IMR-90 (cell line): ENCODE measurements around the gene MRPL17. TPM values are rescaled to one million over a fixed set of nuclear protein-coding genes. Genes with fewer than 3 reads are reported as not detected.

Source experiments
- ATAC-seq: fragments of 200-7000 bp; cut with Tn5 transposase; 2 replicates; pipeline ENCODE4 v1.9.1; 2020; ENCODE audit warnings: low read depth, mild to moderate bottlenecking, moderate library complexity
- BruUV-seq: library from RNA; stranded (reverse); fragments of 400-500 nt; replicated peaks from 2 replicates; lab custom pipeline; 2021; lab: Mats Ljungman, UMichigan
- CTCF ChIA-PET: fragments of 300-600 bp; formaldehyde crosslinking; extraction: SDS; loops from one replicate; lab custom pipeline; 2021; ENCODE audit warnings: antibody characterized with exemption; lab: Yijun Ruan, JAX
- POLR2A ChIA-PET: fragments of 300-600 bp; sonication (Branson Sonifier 250); formaldehyde crosslinking; loops from one replicate; lab custom pipeline; 2022; ENCODE audit warnings: antibody characterized with exemption; ENCODE audit not compliant: unreplicated experiment; lab: Charles Lee
- DNase-seq: peaks from one replicate; pipeline ENCODE4 v3.0.0; 2013
- H2AFZ ChIP-seq: replicated peaks from 2 replicates; pipeline ENCODE3; 2013; ENCODE audit warnings: low read length, mild to moderate bottlenecking; ENCODE audit not compliant: poor library complexity
- H2AK5ac ChIP-seq: 2 replicates; pipeline ENCODE4 v1.6.1; 2013; ENCODE audit warnings: low read depth, low read length, inconsistent platforms
- H2AK9ac ChIP-seq: replicated peaks from 2 replicates; pipeline ENCODE3; 2013; ENCODE audit warnings: mild to moderate bottlenecking, low read depth, low read length, moderate library complexity; ENCODE audit not compliant: poor library complexity
- H2BK120ac ChIP-seq: 2 replicates; pipeline ENCODE4 v1.6.1; 2013; ENCODE audit warnings: low read depth, low read length, inconsistent platforms
- H2BK15ac ChIP-seq: 3 replicates; pipeline ENCODE4 v1.6.1; 2013; ENCODE audit warnings: low read depth, low read length, inconsistent platforms
- H2BK20ac ChIP-seq: 2 replicates; pipeline ENCODE4 v1.6.1; 2013; ENCODE audit warnings: low read depth, mild to moderate bottlenecking, inconsistent platforms, low read length, moderate library complexity
- H2BK5ac ChIP-seq: 2 replicates; pipeline ENCODE4 v1.6.1; 2013; ENCODE audit warnings: mild to moderate bottlenecking, low read depth, low read length, inconsistent platforms; ENCODE audit not compliant: poor library complexity, severe bottlenecking
- H3K14ac ChIP-seq: replicated peaks from 2 replicates; pipeline ENCODE4 v1.6.1; 2013; ENCODE audit warnings: low read depth, low read length, inconsistent platforms
- H3K18ac ChIP-seq: 2 replicates; pipeline ENCODE4 v1.6.1; 2013; ENCODE audit warnings: low read depth, low read length, control low read depth
- H3K23ac ChIP-seq: 2 replicates; pipeline ENCODE4 v1.6.1; 2013; ENCODE audit warnings: low read depth, low read length, inconsistent platforms
- H3K27ac ChIP-seq: 2 replicates; pipeline ENCODE4 v1.5.1; 2013; ENCODE audit warnings: mild to moderate bottlenecking, control low read depth, low read length; ENCODE audit not compliant: insufficient read depth
- H3K27me3 ChIP-seq: 2 replicates; pipeline ENCODE4 v1.6.1; 2013; ENCODE audit warnings: low read length; ENCODE audit not compliant: control insufficient read depth, insufficient read depth
- H3K36me3 ChIP-seq: 2 replicates; pipeline ENCODE4 v1.6.1; 2013; ENCODE audit warnings: low read length, mixed read lengths; ENCODE audit not compliant: control insufficient read depth, insufficient read depth
- H3K4ac ChIP-seq: 2 replicates; pipeline ENCODE4 v1.6.1; 2013; ENCODE audit warnings: low read depth, low read length, inconsistent platforms
- H3K4me1 ChIP-seq: 2 replicates; pipeline ENCODE4 v1.6.1; 2013; ENCODE audit warnings: low read length, mixed read lengths; ENCODE audit not compliant: control insufficient read depth, insufficient read depth
- H3K4me2 ChIP-seq: 2 replicates; pipeline ENCODE4 v1.6.1; 2013; ENCODE audit warnings: low read depth, mild to moderate bottlenecking, control low read depth, low read length, moderate library complexity
- H3K4me3 ChIP-seq: 2 replicates; pipeline ENCODE4 v1.5.1; 2013; ENCODE audit warnings: low read depth, mild to moderate bottlenecking, control low read depth, low read length, moderate library complexity; ENCODE audit not compliant: insufficient read depth
- H3K56ac ChIP-seq: 2 replicates; pipeline ENCODE4 v1.6.1; 2013; ENCODE audit warnings: low read length, inconsistent platforms; ENCODE audit not compliant: insufficient read depth; ENCODE audit errors: extremely low read depth
- H3K79me1 ChIP-seq, 2 experiments: 2 replicates each; pipeline ENCODE4 v1.6.1; 2013; ENCODE audit warnings: low read length in 2 of 2, inconsistent platforms in 1 of 2, low read depth in 1 of 2
- H3K9ac ChIP-seq: 2 replicates; pipeline ENCODE4 v1.6.1; 2013; ENCODE audit warnings: low read depth, low read length, control low read depth
- H3K9me1 ChIP-seq: 2 replicates; pipeline ENCODE4 v1.6.1; 2013; ENCODE audit warnings: low read length, inconsistent platforms; ENCODE audit not compliant: insufficient read depth
- H3K9me3 ChIP-seq: 2 replicates; pipeline ENCODE4 v1.6.1; 2013; ENCODE audit warnings: low read length; ENCODE audit not compliant: control insufficient read depth, insufficient read depth
- H4K20me1 ChIP-seq: 2 replicates; pipeline ENCODE4 v1.6.1; 2013; ENCODE audit warnings: low read length, inconsistent platforms; ENCODE audit not compliant: insufficient read depth
- H4K5ac ChIP-seq: 2 replicates; pipeline ENCODE4 v1.6.1; 2013; ENCODE audit warnings: mild to moderate bottlenecking, low read depth, low read length, control low read depth
- H4K8ac ChIP-seq, 2 experiments: 2 replicates each; pipeline ENCODE4 v1.6.1; 2013; ENCODE audit warnings: low read depth in 2 of 2, low read length in 2 of 2, control low read depth in 1 of 2, inconsistent platforms in 1 of 2
- H4K91ac ChIP-seq: 2 replicates; pipeline ENCODE4 v1.6.1; 2013; ENCODE audit warnings: low read depth, low read length, inconsistent platforms; ENCODE audit not compliant: insufficient read depth
- BHLHE40 ChIP-seq: fragments of 150-350 bp; IDR thresholded peaks from 2 replicates; pipeline ENCODE4 v1.6.1; 2016; ENCODE audit warnings: mild to moderate bottlenecking, low read depth, low read length
- CEBPB ChIP-seq: IDR thresholded peaks from 2 replicates; pipeline ENCODE4 v1.6.1; 2012; ENCODE audit warnings: low read depth, low read length, improper control_type of control experiment
- CHD1 ChIP-seq: IDR thresholded peaks from 2 replicates; pipeline ENCODE4 v1.6.1; 2012; ENCODE audit warnings: low read depth, low read length, improper control_type of control experiment
- CTCF ChIP-seq: conservative IDR thresholded peaks from 2 replicates; pipeline ENCODE4 v1.5.1; 2012; ENCODE audit warnings: mild to moderate bottlenecking, low read depth, low read length, improper control_type of control experiment
- ELK1 ChIP-seq: fragments of 150-350 bp; IDR thresholded peaks from 2 replicates; pipeline ENCODE4 v1.6.1; 2016; ENCODE audit warnings: low read depth, mild to moderate bottlenecking, low read length, moderate library complexity, borderline replicate concordance
- FOS ChIP-seq: fragments of 150-350 bp; IDR thresholded peaks from 2 replicates; pipeline ENCODE4 v1.6.1; 2016; ENCODE audit warnings: low read depth, low read length
- MAZ ChIP-seq: IDR thresholded peaks from 2 replicates; pipeline ENCODE4 v1.6.1; 2012; ENCODE audit warnings: low read depth, mild to moderate bottlenecking, low read length, improper control_type of control experiment, moderate library complexity, borderline replicate concordance
- MXI1 ChIP-seq: IDR thresholded peaks from 2 replicates; pipeline ENCODE4 v1.6.1; 2012; ENCODE audit warnings: low read depth, mild to moderate bottlenecking, low read length, moderate library complexity, borderline replicate concordance
- NFE2L2 ChIP-seq: fragments of 150-350 bp; IDR thresholded peaks from 2 replicates; pipeline ENCODE4 v1.6.1; 2016; ENCODE audit warnings: low read depth, mild to moderate bottlenecking, low read length
- POLR2A ChIP-seq: IDR thresholded peaks from 2 replicates; pipeline ENCODE4 v1.6.1; 2012; ENCODE audit warnings: mild to moderate bottlenecking, low read depth, low read length
- RAD21 ChIP-seq: IDR thresholded peaks from 2 replicates; pipeline ENCODE4 v1.6.1; 2012; ENCODE audit warnings: low read length, improper control_type of control experiment
- RCOR1 ChIP-seq: IDR thresholded peaks from 2 replicates; pipeline ENCODE4 v1.6.1; 2012; ENCODE audit warnings: mild to moderate bottlenecking, low read length, improper control_type of control experiment; ENCODE audit not compliant: insufficient replicate concordance
- RFX5 ChIP-seq: IDR thresholded peaks from 2 replicates; pipeline ENCODE4 v1.8.0; 2012; ENCODE audit warnings: low read depth, mild to moderate bottlenecking, low read length, moderate library complexity
- SMC3 ChIP-seq: fragments of 150-350 bp; IDR thresholded peaks from 2 replicates; pipeline ENCODE4 v1.6.1; 2016; ENCODE audit warnings: low read depth, mild to moderate bottlenecking, antibody characterized with exemption, low read length, moderate library complexity
- USF2 ChIP-seq: fragments of 150-350 bp; IDR thresholded peaks from 2 replicates; pipeline ENCODE4 v1.6.1; 2017; ENCODE audit warnings: mild to moderate bottlenecking, antibody characterized with exemption, low read length, low read depth
- WGBS, 2 experiments: methylation state at CpG; one replicate each; pipeline versions ENCODE4 v1.1.5 to v1.1.7; 2013; ENCODE audit warnings: missing lambda C conversion rate in 2 of 2; ENCODE audit not compliant: insufficient read length in 1 of 2; ENCODE audit errors: extremely low coverage in 2 of 2; 5-methylcytosine and 5-hydroxymethylcytosine counted together
- dilution Hi-C: fragments of 300-500 bp; cut with HindIII; formaldehyde crosslinking; loops from one replicate; pipeline ENCODE4 v1.14.3; 2018; ENCODE audit warnings: low sequenced_read_pairs; ENCODE audit not compliant: unreplicated experiment
- in situ Hi-C: fragments of 300-500 bp; cut with MboI; formaldehyde crosslinking; loops from 3 replicates; pipeline ENCODE4 v1.14.3; 2019; ENCODE audit warnings: low sequenced_read_pairs, inconsistent platforms, mixed read lengths
- intact Hi-C: fragments of 100-400 bp; cut with micrococcal nuclease; formaldehyde crosslinking; loops from 2 replicates; pipeline ENCODE4 v1.10.0; 2022
- polyA plus RNA-seq, 3 experiments: library from polyadenylated mRNA; depleted of rRNA; stranded (reverse); fragments of >200 nt; gene quantifications; 2 replicates each; pipeline ENCODE4 v1.2.3, GENCODE V29; 2012; ENCODE audit warnings: low replicate concordance in 1 of 3
- total RNA-seq: library from RNA; depleted of rRNA; stranded (reverse); fragments of >200 nt; gene quantifications from 2 replicates; pipeline ENCODE4 v1.2.3, GENCODE V29; 2012

Gene MRPL17
- total and polyA plus RNA-seq, 2 of the 4 experiments (the other 2 are of a cell fraction): 70.3 to 85.2 TPM

DNA sequence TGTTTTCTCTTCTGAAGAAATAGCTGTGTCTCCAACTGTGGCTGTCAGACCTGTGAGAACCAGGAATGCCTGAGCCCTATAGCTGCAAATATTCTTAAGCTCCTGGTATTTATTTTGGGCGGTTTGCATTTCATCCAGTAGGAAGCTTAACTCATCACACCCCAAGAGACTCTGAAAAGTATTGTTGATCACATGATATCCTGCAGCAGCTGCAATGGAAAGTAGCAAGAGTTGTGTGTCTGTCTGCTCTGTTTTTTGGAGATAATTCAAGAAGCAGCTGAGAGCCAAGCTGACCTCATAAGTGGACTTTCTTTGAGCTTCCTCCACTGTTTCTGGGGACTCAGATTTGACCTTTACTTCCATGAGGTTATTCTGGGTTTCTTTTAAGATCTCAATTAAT, 36.4 kb upstream of the MRPL17 start:
- Histone ChIP-seq H2AK9ac (no peak overlapping the region), H3K4ac (no peak overlapping the region), H2AK5ac (no peak overlapping the region), H3K9me1 (no peaks in the 10 kb centered on the region), H2BK15ac (no peak overlapping the region), H3K9me3 (no peaks in the 10 kb centered on the region), H2BK20ac (no peak overlapping the region), H3K4me3 (no peak overlapping the region), H3K36me3 (no peaks in the 10 kb centered on the region), H4K5ac (no peak overlapping the region), H3K23ac (no peak overlapping the region), H3K9ac (no peak overlapping the region), H3K79me1 (no peaks in the 10 kb centered on the region), H2BK5ac (no peak overlapping the region), H3K4me1 (no peaks in the 10 kb centered on the region), H2AFZ (no peak overlapping the region), H3K4me2 (no peak overlapping the region), H2BK120ac (no peak overlapping the region), H3K27ac (no peak overlapping the region), H4K20me1 (no peaks in the 10 kb centered on the region), H3K56ac (no peak overlapping the region), H3K14ac (no peak overlapping the region), H3K18ac (no peak overlapping the region), H3K27me3 (peaks cover 9% of the 10 kb centered on the region), H4K8ac (no peak overlapping the region), H4K91ac (no peak overlapping the region)
- dilution Hi-C loops: no loop called here
- intact Hi-C loops: no loop called here
- in situ Hi-C loops: no loop called here
- ChIA-PET CTCF (no interaction called here), POLR2A (no interaction called here)
- no peak for ATAC-seq
- no CpG with 5 or more reads among the region's 1 CpG for WGBS, 2 experiments
- BruUV-seq: no TSS peak
- TF ChIP-seq CEBPB (no peak), BHLHE40 (no peak), NFE2L2 (no peak), CTCF (no peak), RCOR1 (no peak), RAD21 (no peak), ELK1 (no peak), MXI1 (no peak), RFX5 (no peak), MAZ (no peak), POLR2A (no peak), CHD1 (no peak), FOS (no peak), SMC3 (no peak), USF2 (no peak)
- no peak for DNase-seq
